Measurements from ENCODE around the gene TAP1.
"Not testable (repeated sequence)": the region's sequence is repeated elsewhere in the genome, so short reads cannot be mapped to it uniquely, and the experiment has no call there.

The TAP1 gene

DNA sequence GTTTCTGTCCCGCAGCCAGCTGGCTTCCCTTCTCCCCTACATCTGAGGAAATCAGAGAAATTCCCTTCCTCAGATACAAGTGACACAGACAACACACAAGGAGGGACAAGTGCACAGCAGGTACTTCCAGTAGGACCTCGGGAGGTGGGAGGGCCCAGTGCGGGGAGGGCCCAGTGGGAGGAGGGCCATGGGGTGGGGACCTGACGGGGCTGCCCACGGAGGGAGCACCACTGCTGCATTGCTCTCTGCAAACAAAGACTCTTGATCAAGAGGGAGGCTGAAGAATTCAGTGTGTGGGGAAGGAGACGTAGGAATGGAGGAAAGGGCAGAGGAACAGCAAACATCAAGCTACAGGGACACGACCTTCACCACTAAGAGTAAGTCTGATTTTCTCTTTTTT, 24.0 kb downstream of the TAP1 start:
- no peak for TF ChIP-seq JUND (IDR thresholded peaks at IDR 0.05; ENCODE audit: low read depth)
- in situ Hi-C loops (cut with HindIII; ENCODE audit: low pct_unique_long_range_greater_than_20kb, low sequenced_read_pairs) = no loop called here
- DNase-seq (ENCODE audit: low read depth in 1 of 2, low spot score in 1 of 2) = no peak

DNA sequence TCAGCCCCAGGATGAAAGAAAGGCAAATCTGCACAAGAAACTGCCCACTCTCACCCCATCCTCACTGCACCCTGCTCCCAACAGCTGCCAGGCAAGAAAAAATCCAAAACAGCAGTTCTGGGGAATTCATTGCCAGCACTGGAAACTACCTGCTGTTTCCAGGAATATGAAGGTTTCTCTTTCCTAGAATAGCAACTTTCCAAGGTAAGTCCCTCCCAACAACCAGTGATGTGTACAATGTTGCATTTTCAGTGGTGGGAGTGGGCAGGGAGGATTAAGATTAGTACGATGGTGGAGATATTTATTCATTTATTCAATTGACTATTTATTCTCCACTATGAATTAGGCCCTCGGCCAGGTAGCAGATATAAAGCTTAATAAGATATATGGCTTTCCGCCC, 26.5 kb downstream of the TAP1 start:
- DNase-seq (ENCODE audit: low read depth in 1 of 2, low spot score in 1 of 2) = no peak
- in situ Hi-C loops (cut with HindIII; ENCODE audit: low pct_unique_long_range_greater_than_20kb, low sequenced_read_pairs) = no loop called here
- no peak for TF ChIP-seq JUND (IDR thresholded peaks at IDR 0.05; ENCODE audit: low read depth)

DNA sequence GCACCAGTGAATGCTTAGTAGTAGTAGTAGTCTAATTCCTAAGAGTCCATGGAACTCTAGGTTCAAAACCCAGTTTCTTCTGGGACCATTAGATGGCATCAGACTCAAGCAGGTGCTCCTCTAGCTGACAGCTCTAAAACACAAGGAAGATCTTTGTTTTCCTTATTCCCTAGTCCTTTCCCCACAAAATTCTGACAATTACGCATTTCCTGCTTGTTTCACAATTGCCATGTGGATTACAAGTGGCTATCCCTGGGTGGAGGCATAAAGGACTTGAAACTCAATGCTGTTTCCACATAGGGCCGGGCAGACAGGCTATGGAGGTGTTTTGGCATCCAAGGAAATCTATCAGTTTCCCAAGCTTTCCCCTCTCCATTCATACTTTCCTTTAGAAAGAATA, 27.5 kb downstream of the TAP1 start:
- DNase-seq (ENCODE audit: low read depth in 1 of 2, low spot score in 1 of 2) = peak; percentile 30 to 73
- in situ Hi-C loops (cut with HindIII; ENCODE audit: low pct_unique_long_range_greater_than_20kb, low sequenced_read_pairs) = no loop called here

DNA sequence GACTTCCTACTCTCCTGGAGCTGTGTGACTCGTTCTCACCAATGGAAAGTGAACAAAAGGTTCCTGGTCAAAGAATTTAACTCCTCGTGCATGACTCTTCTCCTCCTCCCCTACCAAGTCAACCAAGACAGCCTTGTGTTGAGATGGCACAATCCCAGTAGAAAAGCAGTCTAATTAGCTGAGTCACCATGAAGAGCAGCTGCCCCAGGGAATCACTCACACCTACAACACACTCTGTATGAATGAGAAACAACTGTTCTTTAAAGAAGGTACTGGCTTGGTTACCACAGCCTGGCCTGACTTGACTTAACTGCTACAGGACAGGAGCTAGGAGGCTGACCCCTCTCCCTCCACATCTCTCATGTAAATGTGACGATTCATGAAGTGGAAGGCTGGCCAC, 33.8 kb downstream of the TAP1 start:
- DNase-seq (ENCODE audit: low read depth in 1 of 2, low spot score in 1 of 2) = peak in 1 of 2 experiments; percentile 42
- TF ChIP-seq JUND (IDR thresholded peaks at IDR 0.05; ENCODE audit: low read depth) = no peak
- in situ Hi-C loops (cut with HindIII; ENCODE audit: low pct_unique_long_range_greater_than_20kb, low sequenced_read_pairs) = no loop called here

More for the DNA sequence above, 27.5 kb downstream of the TAP1 start:
- no peak for TF ChIP-seq JUND (IDR thresholded peaks at IDR 0.05; ENCODE audit: low read depth)

DNA sequence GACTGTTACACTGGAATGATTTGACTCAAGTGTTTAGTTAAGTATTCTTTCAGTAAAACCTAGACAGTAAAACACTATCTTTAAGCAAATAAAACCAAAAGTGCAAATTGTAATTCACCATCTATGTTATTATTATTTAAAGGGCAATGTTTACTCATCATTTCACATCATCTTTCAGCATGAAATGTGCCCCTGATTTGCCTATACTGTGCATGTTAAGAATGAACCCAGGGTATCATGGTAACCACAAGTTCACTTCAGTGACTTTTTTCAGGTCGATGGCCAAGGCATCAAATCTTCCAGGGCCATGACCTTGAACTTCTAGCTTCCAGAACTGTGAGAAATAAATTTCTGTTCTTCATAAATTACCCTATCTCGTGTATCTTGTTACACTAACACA, 34.6 kb downstream of the TAP1 start:
- in situ Hi-C loops (cut with HindIII; ENCODE audit: low pct_unique_long_range_greater_than_20kb, low sequenced_read_pairs) = no loop called here
- no peak for DNase-seq (ENCODE audit: low read depth in 1 of 2, low spot score in 1 of 2)
- TF ChIP-seq JUND (IDR thresholded peaks at IDR 0.05; ENCODE audit: low read depth) = no peak

DNA sequence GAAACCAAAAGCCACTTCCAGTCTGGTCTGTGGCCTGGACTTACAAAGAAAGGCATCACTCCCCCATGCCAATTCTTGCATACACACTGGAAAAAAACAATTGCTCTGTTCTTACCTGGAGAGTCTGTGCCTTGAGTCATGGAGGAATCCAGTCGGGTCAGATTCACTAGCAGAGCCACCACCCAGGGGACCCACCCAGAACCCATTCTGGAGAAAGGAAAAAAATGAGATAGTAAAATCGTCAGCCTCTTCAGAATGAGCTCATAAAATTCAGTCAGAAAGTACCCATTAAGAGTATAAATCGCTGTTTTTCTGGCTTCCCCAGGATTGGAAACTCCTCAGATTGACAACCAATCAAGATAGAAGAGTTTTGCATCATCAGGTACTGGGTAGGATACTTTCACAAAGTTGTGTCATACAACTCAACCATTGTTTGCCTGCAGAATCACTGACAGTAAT, 36.7 kb downstream of the TAP1 start, which contains the start of gene HLA-DOB:
Gene HLA-DOB, minus strand, starts transcription at position 257 of the 459 bp plus-strand sequence. Its CDS starts 51 bp downstream, at position 206.
- TF ChIP-seq JUND (IDR thresholded peaks at IDR 0.05; ENCODE audit: low read depth) = no peak

DNA sequence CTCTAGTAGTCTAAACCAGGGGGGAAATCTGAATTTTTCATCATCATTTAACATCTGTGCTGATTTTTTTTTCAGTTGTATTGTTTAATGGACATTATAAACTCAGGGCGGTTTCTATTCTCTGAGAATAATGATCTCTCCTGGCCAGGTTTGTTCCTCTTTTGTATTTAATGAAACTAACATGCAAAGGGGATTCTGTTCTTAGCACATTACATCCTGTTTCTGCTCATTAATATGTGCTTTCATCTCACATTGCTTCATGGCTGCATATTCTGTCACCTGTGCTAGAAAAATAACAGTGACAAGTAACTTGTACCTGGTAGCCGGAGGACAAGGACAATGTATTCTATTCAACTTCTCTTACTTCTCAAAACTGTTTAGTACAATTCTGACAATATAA, 37.5 kb downstream of the TAP1 start:
- no peak for TF ChIP-seq JUND (IDR thresholded peaks at IDR 0.05; ENCODE audit: low read depth)
- DNase-seq (ENCODE audit: low read depth in 1 of 2, low spot score in 1 of 2) = no peak
- in situ Hi-C loops (cut with HindIII; ENCODE audit: low pct_unique_long_range_greater_than_20kb, low sequenced_read_pairs) = no loop called here

More for the DNA sequence above, 36.7 kb downstream of the TAP1 start, which contains the start of gene HLA-DOB:
- peak; percentile 70 to 72 for DNase-seq (ENCODE audit: low read depth in 1 of 2, low spot score in 1 of 2)
- in situ Hi-C loops (cut with HindIII; ENCODE audit: low pct_unique_long_range_greater_than_20kb, low sequenced_read_pairs) = no loop called here

DNA sequence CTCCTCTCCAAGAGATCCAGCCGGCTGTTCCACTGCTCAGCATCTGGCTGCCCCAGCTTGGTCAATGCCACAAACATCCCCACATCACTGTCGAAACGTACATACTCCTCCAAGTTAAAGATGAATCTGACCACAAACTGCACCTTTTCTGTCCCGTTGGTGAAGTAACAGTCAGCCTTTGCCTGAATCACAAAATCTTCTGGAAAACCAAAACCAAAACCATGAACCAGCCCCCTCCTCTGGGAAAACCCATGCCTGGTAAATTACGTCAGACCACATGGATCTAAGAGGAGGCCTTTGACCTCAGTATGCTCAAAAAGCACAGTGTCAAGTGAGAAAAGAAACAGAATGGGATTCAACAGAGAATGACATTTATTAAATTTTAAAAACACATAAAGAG, 38.4 kb downstream of the TAP1 start:
- TF ChIP-seq JUND (IDR thresholded peaks at IDR 0.05; ENCODE audit: low read depth) = no peak

DNA sequence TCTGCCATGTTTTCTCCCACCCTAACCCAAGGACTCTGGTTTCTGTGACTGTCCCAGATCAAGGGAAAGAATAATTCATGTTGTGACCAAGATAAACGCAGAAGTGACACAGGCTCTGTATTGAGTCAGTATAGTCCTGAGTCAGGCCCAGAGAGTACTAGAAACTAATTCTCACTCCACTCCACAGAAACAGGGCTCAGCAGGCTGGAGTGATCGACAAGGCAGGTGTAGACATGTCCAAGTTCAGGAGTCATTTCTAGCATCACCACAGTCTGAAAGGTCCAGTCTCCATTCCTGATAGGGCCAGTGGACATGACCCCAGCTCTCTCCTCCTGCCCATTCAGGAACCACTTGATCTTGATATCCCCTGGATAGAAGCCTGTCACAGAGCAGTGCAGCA, 39.4 kb downstream of the TAP1 start:
- in situ Hi-C loops (cut with HindIII; ENCODE audit: low pct_unique_long_range_greater_than_20kb, low sequenced_read_pairs) = no loop called here
- TF ChIP-seq JUND (IDR thresholded peaks at IDR 0.05; ENCODE audit: low read depth) = no peak
- DNase-seq (ENCODE audit: low read depth in 1 of 2, low spot score in 1 of 2) = no peak

More for the DNA sequence above, 38.4 kb downstream of the TAP1 start:
- in situ Hi-C loops (cut with HindIII; ENCODE audit: low pct_unique_long_range_greater_than_20kb, low sequenced_read_pairs) = no loop called here
- DNase-seq (ENCODE audit: low read depth in 1 of 2, low spot score in 1 of 2) = no peak

DNA sequence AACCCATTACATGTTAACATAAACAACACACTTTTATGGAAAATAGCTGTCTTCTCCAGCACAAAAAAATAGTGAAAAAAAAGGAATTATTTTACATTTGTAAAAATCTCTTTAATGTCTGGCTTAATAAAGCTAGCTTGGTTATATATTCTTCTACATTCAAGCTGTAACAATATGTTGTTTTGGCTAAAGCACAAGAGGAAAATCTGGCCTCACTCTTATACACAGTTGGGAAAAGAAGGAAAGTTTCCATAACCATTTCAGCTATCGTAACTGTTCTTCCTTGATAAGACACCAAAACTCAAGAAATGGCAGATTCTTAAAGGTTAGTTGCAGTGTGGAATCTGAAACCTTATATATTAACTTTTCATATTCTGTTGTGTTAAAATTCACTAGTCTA, 44.3 kb downstream of the TAP1 start:
- TF ChIP-seq JUND (IDR thresholded peaks at IDR 0.05; ENCODE audit: low read depth) = no peak
- in situ Hi-C loops (cut with HindIII; ENCODE audit: low pct_unique_long_range_greater_than_20kb, low sequenced_read_pairs) = no loop called here

DNA sequence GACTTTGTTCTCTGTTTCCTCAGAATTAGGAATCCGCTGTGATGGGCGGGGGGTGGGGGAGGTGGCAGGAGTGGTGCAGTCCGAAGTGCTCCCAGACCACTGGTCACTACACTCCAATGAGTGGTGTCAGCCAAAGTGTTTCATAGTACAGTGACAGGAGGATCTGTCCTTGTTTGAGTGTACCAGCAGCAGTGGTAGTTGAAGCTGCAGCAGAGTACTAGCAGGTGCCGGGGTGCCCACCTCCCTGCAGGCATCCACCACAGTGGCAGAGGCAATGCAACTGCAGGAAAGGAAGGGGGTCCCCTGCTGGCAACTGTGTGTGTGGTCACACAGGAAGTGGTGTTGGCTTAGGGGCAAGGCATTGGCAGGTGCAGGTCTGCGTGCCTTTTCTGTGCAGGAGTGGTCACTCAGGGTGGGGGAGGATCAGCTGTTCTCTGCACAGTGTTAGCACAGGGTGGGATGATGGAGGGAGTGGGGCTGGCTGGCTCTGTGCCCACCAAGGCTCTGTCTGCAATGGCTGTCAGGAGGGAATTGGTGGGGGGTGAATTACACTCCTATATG, 46.4 kb downstream of the TAP1 start:
- in situ Hi-C loops (cut with HindIII; ENCODE audit: low pct_unique_long_range_greater_than_20kb, low sequenced_read_pairs) = no loop called here
- no peak for DNase-seq (ENCODE audit: low read depth in 1 of 2, low spot score in 1 of 2)
- no peak for TF ChIP-seq JUND (IDR thresholded peaks at IDR 0.05; ENCODE audit: low read depth)

More for the DNA sequence above, 44.3 kb downstream of the TAP1 start:
- no peak for DNase-seq (ENCODE audit: low read depth in 1 of 2, low spot score in 1 of 2)

DNA sequence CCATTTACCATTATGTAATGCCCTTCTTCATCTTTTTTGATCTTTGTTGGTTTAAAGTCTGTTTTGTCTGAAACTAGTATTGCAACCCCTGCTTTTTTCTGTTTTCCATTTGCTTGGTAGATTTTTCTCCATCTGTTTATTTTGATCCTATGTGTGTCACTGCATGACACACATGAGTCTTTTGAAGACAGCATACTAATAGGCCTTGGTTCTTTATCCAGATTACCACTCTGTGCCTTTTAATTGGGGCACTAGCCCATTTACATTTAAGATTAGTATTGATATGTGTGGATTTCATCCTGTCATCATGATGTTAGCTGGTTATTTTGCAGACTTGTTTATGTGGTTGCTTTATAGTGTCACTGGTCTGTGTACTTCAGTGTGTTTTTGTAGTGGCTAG, 48.1 kb downstream of the TAP1 start:
- DNase-seq (ENCODE audit: low read depth in 1 of 2, low spot score in 1 of 2); in situ Hi-C loops (cut with HindIII; ENCODE audit: low pct_unique_long_range_greater_than_20kb, low sequenced_read_pairs): not testable (repeated sequence)

DNA sequence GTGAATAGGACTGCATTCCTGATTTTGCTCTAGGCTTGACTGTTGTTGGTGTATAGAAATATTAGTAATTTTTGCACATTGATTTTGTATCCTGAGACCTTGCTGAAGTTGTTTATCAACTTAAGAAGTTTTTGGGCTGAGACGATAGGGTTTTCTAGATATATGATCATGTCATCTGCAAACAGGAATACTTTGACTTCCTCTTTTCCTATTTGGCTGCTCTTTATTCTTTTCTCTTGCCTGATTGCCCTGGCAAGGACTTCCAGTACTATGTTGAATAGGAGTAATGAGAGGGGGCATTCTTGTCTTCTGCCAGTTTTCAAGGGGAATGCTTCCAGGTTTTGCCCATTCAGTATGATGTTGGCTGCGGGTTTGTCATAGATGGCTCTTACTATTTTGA, 50.1 kb downstream of the TAP1 start:
- no peak for DNase-seq (ENCODE audit: low read depth in 1 of 2, low spot score in 1 of 2)
- no peak for TF ChIP-seq JUND (IDR thresholded peaks at IDR 0.05; ENCODE audit: low read depth)
- in situ Hi-C loops (cut with HindIII; ENCODE audit: low pct_unique_long_range_greater_than_20kb, low sequenced_read_pairs) = no loop called here

DNA sequence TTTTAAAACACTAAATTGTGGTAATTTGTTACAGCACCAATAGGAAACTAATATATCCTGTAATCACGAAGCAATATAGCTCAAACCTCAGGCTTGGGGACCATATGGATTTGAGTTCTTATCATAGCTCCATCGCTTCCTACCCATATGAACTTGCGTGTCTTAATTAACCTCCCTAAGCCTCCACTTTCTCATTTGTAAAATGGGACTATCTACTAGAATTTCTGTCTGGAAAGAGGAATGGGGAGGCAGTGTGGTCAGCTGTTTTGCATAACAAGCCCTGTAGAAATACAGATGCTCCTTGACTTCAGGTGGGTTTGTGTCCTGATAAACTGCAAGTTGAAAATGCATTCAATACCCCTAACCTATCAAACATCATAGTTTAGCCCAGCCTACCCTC, 53.8 kb downstream of the TAP1 start:
- in situ Hi-C loops (cut with HindIII; ENCODE audit: low pct_unique_long_range_greater_than_20kb, low sequenced_read_pairs) = no loop called here
- DNase-seq (ENCODE audit: low read depth in 1 of 2, low spot score in 1 of 2) = no peak
- no peak for TF ChIP-seq JUND (IDR thresholded peaks at IDR 0.05; ENCODE audit: low read depth)

Data from T47D (cell line).